Epithelial cell of umbilical artery (primary cell): ENCODE results near the gene GOLGA6D. TPM values are rescaled to one million over a fixed set of nuclear protein-coding genes. Genes with fewer than 3 reads are reported as not detected.

Experiments
- total RNA-seq: library from RNA; depleted of rRNA; stranded (reverse); fragments of >200 nt; gene quantifications from 2 replicates; pipeline ENCODE4 v1.2.3, GENCODE V29; 2014

The GOLGA6D gene
- total RNA-seq, result not detected in 2 replicates

GRCh38 chr15:75282572-75282971 lies at the start of gene GOLGA6D:
TSS of gene GOLGA6D (plus strand) at chr15:75282835. CDS start at chr15:75282876, 41 bp downstream.

GRCh38 chr15:75258034-75258433 lies 24.6 kb upstream of the GOLGA6D start, which contains the start of gene GOLGA6C:
TSS of gene GOLGA6C (plus strand) at chr15:75258334. CDS start at chr15:75258599, 265 bp downstream.

GRCh38 chr15:75335705-75336355 lies 53.2 kb downstream of the GOLGA6D start, which contains the start of gene COMMD4:
TSS of gene COMMD4 (plus strand) at chr15:75336063. CDS start at chr15:75336090, 27 bp downstream.

Other genes with a start within 250 kb of the GOLGA6D start
- gene C15orf39, start 81.0 kb upstream of the GOLGA6D start, total RNA-seq, result 4.0 and 9.4 TPM in 2 replicates
- gene GOLGA6C, start 24.5 kb upstream of the GOLGA6D start, total RNA-seq, result not detected in 2 replicates
- gene COMMD4, start 53.2 kb downstream of the GOLGA6D start, total RNA-seq, result 87.7 and 91.5 TPM in 2 replicates
- gene NEIL1, start 64.2 kb downstream of the GOLGA6D start, total RNA-seq, result 13.3 and 17.5 TPM in 2 replicates
- 111 and 117 TPM in 2 replicates for gene MAN2C1, start 85.8 kb downstream of the GOLGA6D start, total RNA-seq
- gene SIN3A, start 168.9 kb downstream of the GOLGA6D start, total RNA-seq, result 14.6 and 22.9 TPM in 2 replicates